Activated CD8-positive, alpha-beta memory T cell treated with anti-CD3 and anti-CD28 coated beads, Interleukin-2, amount 50 U/mL, for 24 hours (primary cell): ENCODE measurements around the gene LNPEP.
A peak's percentile ranks its signal among the peaks of the same experiment; 100 is the strongest.
"Not testable (repeated sequence)": the region's sequence is repeated elsewhere in the genome, so short reads cannot be mapped to it uniquely, and the experiment has no call there.

Experiments used
- DNase-seq: peaks from one replicate; pipeline ENCODE4 v3.0.0-alpha.2; 2020; ENCODE audit errors: extremely low read depth

LNPEP gene

DNA sequence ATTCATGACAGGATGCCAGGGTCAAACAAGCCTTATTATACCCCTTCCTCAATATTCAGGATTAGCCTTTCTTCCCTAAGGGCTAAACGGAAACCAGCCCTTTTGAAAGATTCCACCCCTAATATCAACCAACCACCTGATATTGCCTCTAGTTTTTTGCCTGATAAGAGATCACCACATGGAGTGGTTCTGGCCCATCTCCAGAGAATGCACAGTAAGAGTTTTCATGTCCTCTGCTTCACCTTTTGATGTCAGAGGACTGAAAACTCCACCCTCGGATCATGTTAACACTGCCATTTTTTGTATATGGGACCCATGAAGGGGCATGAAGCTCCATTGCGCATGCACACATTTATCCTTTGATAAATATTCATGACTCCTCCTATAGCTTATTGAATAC, 5.8 kb upstream of the LNPEP start:
- DNase-seq = no peak

DNA sequence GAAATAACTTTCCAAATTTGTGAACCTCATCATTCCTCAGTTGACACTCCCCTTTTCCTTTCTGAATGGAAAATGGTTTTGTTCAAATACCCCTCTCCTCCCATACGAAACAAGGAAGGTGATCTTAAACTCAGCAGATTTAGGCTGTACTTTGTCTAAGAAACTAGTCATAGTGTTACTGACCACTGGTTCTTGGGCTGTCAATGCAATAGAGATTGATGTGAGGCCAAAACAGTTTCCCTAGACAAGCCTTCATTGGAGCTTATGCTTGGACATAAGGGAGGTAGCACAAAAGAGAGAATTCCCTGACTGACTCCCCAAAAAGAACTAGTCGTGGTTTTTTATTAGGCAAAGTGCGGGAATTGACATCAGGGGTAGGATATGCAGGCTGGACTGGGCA, 5.3 kb upstream of the LNPEP start:
- no peak for DNase-seq

DNA sequence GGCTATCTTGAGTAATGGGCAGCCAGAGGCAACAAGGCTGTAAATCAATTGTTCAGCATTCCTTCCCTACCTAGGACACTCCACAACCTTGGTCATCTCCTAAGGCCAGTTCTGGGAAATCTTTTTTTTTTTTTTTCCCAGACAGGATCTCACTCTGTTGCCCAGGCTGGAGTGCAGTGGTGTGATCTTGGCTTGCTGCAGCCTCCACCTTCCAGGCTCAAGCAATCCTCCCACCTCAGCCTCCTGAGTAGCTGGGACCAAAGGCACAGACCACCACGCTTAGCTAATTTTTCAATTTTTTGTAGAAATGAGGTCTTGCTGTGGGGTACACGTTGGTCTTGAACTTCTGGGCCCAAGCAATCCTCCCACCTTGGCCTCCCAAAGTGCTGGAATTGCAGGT, 4.8 kb upstream of the LNPEP start:
- not testable (repeated sequence) for DNase-seq

DNA sequence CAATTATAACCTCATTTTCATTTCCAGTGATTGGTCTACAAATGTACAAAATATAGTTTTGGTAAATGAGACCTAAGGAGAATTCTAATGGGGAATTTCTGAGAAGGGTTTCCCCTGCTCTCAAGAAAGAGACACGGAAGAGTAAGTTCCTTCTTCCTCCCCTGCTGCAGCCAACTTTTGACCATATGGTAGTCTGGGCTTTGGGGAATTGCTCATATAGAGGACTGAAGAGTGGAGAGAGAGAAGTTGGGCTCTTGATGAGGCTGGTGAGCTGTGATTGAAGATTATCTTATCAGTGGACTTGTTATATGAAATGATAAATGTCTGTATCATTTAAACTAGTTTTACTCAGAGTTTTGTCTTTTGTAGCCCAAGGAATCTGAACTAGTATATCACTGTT, 4.3 kb upstream of the LNPEP start:
- no peak for DNase-seq

DNA sequence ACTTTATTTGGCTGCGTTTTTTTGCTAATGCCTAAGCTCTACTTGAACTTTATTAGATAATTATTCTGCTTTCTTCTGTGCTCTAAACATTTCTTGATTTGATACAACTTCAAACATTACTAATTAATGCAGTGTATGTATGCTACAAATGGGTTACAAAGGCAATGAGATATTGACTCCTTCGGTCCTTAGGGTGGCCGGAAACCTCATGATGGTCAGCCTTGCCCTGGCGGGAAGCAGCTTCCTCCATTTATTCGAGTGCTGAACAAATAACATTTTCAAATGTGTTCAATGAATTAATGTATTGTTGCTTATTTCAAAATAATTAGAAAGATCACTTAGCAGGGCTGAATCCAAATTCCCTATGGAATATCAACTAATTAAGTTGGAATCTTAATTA, 3.9 kb upstream of the LNPEP start:
- no peak for DNase-seq

DNA sequence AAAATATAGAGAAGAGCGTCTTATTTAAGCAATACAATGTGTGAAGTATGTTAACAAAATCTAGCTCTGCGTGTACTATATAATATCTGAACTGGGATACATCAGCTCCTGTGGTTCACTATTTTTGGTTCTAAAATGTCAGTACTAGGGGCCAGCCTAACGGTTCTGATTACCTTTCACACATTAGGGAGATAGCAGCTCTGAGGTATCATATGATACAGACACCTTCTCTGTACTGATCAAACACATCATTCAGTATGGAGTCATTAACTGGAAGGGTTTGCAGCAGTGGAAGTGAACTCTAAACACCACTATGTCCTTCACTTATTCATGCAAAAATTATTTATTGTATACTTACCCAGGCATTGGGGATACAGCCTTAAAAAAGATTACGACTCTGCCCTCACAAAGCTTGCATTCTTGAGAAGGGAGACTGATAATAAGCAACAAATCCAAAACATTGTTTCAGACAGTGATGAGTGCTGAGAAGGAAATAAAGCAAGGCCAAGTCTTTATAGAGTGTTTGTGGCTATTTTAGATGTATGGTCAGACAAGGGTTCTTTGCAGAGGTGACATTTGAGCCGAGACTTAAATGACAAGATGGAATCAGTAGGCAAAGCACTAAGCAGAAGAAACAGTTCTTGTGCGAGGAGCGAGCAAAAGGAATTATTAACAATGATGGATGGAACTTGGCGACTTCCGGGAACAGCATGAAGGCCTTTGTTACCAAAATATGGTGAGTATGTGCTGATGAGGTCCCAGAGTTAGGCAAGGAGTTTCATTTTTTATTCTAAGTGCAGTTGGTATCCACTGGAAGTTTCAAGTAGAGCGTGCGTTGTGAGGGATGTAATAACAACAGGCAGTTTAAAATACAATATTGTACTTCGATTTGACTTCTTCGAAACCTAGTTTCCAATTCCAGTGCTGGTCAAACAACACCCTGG, 1.8 kb upstream of the LNPEP start:
- DNase-seq = no peak

DNA sequence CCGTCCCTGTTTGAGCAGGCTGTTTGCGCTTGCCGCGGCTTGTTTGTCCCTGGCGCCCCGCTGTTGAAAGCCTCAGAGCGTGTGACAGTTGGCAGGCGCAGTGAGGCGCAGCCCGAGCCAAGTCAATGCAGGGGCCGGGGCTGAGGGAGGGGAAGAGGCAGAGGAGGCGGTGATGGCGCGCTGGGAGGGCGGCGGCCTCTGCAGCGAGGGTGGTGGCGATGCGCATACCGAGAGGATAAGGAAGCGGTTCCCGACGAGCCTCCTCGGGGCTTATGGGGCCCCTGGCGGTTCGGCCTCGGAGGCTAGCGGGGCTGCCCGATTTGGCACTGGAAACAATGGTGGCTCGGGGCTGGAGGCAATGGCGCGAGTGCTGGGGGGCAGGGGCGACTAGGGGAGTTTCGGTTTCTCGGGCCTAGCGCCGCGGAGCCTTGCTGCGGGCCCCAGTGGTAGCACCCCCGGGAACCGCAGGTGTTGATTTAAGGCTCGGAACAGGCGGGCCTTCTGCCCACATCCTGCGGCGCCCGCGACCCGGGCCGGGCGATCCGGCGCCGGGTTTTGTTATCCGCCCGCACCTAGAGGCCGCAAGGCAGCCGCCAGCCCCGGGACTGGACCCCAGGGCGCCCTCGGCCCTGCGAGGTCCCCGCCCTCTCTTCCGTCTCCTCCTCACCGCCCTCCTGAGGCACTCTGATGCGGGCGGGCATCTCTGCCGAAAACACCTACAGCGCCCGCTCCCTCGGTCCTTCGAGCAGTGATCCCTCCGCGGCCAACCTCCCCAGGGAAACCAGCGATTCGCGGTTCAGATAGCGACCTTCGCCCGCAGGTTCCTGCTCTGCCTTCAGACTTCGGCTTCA, 947 bp upstream of the LNPEP start:
- peak; percentile 73 for DNase-seq

DNA sequence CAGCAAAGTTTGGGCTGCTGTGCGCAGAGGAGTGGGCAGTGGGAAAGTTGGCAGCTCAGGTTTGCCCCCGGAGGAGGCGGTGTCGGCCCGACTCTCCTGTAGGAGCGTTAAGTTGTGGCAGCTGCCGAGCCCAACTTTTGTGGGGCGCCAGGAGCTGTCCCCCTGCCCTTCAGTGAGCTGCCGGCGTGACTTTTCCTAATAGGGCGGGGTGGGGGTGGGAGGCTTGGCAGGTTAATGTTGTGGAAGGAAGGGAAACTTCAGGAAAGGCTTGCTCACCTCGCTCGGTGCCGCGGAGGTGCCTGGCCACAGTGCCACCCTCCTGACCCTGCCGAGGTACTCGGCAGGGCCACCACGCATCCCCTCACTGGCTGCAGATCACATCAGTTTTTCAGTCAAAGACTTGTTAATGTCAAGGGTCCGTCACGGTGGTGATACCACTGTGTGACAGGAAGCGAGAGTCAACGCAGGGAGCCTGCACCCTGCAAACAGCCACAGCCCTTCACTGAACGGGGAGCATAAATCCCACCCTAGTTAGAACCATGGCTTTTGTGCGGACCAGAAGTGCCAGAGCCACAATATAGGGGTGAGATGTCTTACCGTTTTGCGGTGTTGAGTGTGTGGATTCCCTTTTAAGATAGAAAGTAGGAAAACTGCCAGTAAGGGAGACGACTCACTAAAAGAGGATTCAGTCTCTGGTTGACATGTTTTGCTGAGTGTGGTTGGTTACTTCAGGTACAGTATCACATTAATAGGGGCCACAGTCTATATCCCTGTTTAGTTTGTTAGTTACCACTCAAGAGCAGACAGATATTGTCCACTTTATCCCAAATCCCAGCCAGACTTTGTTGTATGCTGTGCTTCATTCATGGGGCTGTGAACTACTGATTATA, 796 bp downstream of the LNPEP start:
- no peak for DNase-seq

DNA sequence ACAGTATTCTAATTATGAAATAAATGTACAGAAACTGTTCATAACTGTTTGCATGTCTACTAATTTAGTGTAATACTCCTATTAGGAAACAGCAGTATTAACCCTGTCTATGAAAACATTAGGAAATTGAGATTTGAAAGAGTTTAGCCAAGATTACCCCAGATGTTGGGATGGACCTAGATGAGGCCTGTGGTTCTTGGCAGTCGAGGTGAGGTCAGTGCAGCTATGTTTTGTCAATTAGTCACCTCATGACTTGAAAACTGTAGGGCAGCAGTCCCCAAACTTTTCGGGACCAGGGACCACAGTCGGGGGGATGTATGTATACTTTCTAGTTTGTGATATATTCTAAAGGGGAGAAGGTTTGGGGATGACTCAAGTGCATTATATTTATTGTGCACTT, 4.7 kb downstream of the LNPEP start:
- no peak for DNase-seq

DNA sequence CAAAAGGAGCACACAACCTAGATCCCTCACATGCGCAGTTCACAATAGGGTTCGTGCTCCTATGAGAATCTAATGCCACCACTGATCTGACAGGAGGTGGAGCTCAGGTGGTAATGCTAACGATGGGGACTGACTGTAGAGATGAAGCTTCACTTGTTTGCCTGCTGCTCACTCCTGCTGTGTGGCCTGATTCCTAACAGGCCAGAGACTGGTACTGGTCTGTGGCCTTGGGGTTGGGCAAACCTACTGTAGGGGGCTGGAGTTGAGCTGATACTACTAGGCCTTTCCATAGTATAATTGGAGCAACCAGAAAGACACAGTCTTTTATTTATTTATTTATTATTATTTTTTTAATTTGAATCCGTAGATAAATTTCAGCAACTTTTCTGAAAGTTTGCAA, 5.3 kb downstream of the LNPEP start:
- DNase-seq = no peak

DNA sequence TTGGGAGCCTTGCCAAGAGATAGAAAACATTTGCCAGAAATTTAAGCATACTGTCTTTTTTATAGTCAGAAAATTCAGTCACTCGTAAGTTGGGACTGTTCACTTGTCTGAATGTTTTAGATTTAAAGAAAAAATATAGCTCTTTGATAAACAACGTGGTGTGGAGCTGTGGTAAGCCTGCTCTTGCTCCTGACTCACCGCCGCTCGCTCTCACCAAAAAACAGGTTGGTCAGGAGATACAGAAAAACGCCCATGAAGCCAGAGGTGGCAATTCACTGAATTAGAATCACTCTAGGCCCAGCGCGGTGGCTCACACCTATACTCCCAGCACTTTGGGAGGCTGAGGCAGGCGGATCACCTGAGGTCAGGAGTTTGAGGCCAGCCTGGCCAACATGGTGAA, 6.2 kb downstream of the LNPEP start:
- DNase-seq = no peak

DNA sequence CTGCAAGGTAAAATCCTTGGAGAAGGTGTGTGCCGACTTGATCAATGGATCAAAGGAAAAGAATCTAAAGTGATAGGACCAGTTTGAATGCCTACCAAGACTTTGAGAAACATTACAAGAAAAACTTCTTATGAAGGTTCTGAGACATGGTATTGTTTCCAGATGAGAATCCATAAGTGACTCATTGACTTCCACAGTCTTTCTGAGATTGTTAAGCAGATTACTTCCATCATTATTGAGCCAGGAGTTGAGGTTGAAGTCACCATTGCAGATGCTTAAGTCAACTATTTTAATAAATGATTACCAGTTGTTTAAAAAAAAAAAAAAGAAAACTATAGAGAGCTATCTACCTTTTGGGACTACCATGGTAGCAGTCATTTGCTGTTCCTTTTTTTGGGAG, 7.0 kb downstream of the LNPEP start:
- no peak for DNase-seq

DNA sequence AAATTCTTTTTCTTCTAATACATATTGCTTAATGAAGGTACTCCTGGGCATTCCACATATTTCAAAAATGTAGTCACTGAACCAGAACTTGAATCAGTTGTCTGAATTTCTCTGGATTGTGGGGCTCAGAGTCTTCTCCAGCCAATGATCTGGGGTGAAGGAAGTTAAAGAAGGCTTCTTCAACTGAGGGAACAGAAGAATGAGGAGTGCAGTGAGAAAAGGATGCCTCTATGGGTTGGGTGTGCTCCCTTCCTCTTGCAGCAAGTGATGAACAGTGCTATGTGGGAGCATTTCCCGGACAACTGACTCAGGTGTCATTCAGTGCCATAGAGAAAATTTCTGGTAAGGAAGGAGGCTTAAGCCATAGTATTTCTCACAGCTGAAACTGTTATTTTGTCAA, 7.9 kb downstream of the LNPEP start:
- no peak for DNase-seq

DNA sequence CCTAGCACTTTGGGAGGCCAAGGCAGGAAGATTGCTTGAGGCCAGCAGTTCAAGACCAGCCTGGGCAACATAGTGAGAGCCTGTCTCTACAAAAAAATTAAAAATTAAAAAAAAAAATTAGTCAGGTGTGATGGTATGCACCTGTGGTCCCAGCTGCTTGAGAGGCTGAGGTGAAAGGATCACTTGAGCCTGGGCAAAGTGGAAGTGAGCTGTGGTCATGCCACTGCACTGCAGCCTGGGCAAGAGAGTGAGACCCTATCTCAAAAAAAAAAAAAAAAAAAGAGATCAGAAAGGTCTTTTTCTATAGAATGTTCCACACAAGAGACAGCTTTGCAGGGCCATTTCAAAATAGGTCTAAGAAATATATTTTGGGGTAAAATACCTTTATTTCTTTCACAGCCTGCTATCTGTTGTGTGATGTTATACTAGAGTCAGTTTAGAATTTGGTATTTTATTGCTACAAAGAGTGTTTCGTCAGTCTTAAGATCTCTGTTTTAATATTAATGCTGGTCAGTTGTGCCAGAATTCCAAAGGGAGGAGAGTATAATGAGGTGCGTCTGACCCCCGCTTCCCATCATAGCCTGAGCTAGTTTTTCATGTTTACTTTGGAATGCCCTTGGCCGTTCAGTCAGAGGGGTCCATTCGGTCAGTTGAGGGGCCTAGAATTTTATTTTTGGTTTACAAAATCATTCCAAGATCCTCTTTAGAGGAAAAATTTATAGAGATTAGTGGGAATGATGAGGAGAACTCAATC, 9.4 kb downstream of the LNPEP start:
- DNase-seq = no peak

DNA sequence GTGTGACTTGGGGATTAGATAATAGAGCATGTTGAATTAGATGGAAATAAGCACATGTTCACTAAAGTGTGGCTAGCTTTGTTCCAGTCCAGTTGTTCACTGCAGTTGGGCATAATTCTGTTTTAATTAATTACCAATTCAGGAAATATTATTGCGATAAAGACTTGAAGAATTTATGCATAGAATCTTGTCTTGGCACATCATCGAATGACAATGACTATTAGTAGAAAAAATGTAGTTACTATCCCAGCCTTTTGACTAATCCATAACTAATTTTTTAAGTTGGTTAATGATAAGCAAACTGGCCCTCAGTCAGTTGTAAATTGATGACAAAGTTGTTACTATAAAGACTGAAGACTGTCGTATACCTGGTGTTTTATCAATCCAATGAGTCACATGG, 10.5 kb downstream of the LNPEP start:
- DNase-seq = no peak

DNA sequence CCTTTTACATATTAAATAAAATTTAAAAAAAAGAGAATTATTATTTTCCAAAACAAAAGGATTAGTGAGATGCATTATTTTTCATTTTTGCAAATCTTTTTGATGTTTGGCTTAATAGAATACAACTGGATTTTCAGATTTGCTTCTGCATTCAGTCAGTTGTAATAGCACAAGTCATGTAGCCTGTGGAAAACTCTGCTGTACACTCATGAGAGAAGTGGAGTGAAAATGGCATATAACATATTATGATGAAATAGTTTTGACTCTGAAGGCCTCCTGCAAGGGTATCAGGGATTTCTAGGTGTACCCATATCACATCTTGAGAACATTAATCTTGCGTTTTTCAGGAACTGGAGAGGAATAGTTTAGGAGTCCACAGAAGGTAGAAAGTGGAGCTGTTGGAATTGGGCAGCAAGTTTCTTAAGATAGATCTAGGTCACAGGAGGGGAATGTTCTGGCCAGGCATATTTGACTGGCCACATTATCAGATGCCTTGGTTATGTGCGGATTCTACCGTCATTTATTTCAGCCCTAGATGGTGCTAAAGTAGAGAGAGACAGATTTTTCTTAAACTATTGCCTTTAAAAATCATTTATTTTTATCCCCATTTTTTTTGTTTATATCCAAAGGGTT, 16.4 kb downstream of the LNPEP start:
- no peak for DNase-seq

DNA sequence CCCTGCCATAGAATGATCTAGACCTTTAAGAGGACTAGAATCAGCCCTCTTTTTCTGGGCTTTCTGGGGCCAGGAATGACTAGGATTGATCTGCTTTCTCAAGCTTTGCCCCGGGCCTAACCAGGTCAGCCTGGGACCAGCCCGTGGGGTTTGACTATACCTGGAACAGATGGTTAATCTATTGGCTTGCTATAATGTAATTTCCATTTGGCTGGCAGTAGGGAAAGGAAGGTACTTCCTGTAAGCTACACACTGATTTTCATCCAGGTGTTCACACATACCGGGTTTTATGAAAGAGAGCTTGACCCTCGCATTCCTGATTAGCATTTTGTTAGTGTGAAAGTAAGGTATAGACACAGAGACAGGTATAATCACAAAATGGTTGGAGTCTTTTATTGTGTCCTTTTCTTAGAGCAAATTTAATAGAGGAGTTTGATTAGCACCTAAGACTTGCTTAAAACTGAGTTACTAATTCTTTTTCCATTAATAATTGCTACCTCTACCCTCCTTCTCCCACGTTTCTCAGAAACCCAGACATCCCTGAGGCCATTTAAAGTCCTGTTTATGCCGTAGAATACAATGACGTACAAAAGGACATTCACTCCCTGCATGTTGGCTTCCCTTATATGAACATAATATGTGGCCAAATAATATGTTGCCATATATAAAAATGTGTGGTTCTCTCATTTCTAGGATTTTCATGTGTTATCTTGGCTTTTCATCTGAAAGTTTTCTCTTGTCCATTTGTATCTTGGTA, 17.3 kb downstream of the LNPEP start:
- no peak for DNase-seq

DNA sequence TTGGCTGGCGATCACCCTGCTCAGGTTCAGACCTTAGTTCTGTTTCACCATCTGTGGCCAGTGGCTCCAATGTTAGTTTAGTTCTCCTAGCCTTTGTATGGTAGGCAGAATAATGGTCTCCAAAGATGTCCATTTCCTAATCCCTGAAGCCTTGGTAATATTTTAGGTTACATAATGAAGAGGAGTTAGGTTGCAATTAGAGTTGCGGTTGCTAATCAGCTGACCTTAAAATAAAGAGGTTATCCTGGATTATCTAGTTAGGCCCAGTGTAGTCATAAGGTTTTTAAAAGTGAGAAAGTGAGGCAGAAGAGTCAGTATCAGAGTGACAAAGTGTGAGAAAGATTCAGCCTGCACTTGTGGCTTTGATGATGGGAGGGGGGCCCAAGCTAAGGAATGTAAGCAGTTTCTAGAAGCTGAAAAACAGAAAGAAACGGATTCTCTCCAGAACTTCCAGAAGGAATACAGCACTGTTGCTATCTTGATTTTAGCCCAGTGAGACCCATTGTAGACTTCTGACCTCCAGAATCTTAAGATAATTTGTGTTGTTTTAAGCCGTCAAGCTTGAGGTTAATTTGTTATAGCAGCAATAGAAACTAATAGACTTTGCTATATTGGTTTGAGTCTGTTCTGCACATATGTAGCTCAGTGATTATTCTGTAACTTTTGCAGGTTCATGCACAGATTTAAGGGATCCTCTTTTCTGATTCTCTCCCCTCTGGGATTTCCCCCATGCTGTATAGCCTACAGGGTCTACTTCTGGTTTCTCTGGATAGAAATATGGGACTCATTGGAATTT, 21.6 kb downstream of the LNPEP start:
- DNase-seq = no peak

DNA sequence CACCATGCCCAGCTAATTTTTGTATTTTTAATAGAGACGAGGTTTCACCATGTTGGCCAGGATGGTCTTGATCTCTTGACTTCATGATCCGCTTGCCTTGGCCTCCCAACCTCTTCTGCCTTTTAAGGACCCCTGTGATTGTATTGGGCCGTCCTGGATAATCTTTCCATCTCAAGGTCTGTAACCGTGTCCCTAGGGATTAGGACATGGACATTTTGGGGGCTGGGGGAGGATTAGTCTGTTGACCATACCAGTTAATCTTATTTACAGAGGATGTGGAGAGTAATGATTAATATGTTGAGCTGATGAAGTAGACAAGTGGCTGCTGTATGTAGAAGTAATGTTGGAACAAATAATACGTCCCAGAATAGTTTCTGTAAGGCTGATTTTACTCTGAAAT, 23.1 kb downstream of the LNPEP start:
- DNase-seq = no peak
